Cardiac muscle cell (in vitro differentiated cells and primary cell): ENCODE measurements around the gene CNTNAP2. TPM values are rescaled to one million over a fixed set of nuclear protein-coding genes. Genes with fewer than 3 reads are reported as not detected.

Source experiments
- DNase-seq, 2 donors: peaks; one replicate each; pipeline versions ENCODE4 v3.0.0 to v3.0.0-alpha.2; 2010 to 2017; ENCODE audit warnings: low read depth in 1 of 2, low spot score in 1 of 2
- H3K27ac ChIP-seq: fragments of 200-600 bp; sonication (generic); 2 replicates; pipeline ENCODE4 v1.5.1; 2016
- H3K27me3 ChIP-seq: fragments of 200-600 bp; sonication (generic); 2 replicates; pipeline ENCODE4 v1.6.0; 2016; ENCODE audit warnings: control low read depth
- H3K36me3 ChIP-seq: fragments of 200-600 bp; sonication (generic); 2 replicates; pipeline ENCODE4 v1.5.1; 2016; ENCODE audit warnings: control low read depth
- H3K4me1 ChIP-seq: fragments of 200-600 bp; sonication (generic); 2 replicates; pipeline ENCODE4 v1.8.1; 2017; ENCODE audit warnings: low read depth, mild to moderate bottlenecking, mixed run types
- H3K4me3 ChIP-seq: fragments of 200-600 bp; sonication (generic); 2 replicates; pipeline ENCODE4 v1.5.1; 2016; ENCODE audit warnings: mild to moderate bottlenecking
- H3K9me3 ChIP-seq: fragments of 200-600 bp; sonication (generic); 2 replicates; pipeline ENCODE4 v1.5.1; 2017; ENCODE audit warnings: low read depth, mild to moderate bottlenecking, control low read depth
- polyA plus RNA-seq: library from polyadenylated mRNA; unstranded; fragments of >200 nt; fragmentation: Nextera tagmentation; extraction: Ambion mirVana; gene quantifications from 2 replicates; pipeline ENCODE4 v1.2.1, GENCODE V29; 2016
- total RNA-seq: library from RNA; depleted of rRNA; stranded (reverse); fragments of >200 nt; gene quantifications from 2 replicates; pipeline ENCODE4 v1.2.3, GENCODE V29; 2016
- TF ChIP-seq, protein P1 (sequence below): IDR thresholded peaks from 2 replicates; pipeline ENCODE4 v1.5.1; 2012; ENCODE audit warnings: low read depth, mild to moderate bottlenecking, low read length

The CNTNAP2 gene
- total and polyA plus RNA-seq, 2 experiments from 2014 or later: 4.8 to 5.1 TPM

GRCh38 chr7:147251751-147252325, 1135.2 kb downstream of the CNTNAP2 start:
- H3K4me3 ChIP-seq: no peak overlapping the region
- TF ChIP-seq, protein P1, sequence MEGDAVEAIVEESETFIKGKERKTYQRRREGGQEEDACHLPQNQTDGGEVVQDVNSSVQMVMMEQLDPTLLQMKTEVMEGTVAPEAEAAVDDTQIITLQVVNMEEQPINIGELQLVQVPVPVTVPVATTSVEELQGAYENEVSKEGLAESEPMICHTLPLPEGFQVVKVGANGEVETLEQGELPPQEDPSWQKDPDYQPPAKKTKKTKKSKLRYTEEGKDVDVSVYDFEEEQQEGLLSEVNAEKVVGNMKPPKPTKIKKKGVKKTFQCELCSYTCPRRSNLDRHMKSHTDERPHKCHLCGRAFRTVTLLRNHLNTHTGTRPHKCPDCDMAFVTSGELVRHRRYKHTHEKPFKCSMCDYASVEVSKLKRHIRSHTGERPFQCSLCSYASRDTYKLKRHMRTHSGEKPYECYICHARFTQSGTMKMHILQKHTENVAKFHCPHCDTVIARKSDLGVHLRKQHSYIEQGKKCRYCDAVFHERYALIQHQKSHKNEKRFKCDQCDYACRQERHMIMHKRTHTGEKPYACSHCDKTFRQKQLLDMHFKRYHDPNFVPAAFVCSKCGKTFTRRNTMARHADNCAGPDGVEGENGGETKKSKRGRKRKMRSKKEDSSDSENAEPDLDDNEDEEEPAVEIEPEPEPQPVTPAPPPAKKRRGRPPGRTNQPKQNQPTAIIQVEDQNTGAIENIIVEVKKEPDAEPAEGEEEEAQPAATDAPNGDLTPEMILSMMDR: no peak
- H3K36me3 ChIP-seq: no peaks in the 10 kb centered on the region
- H3K27ac ChIP-seq: no peak overlapping the region
- DNase-seq: no peak
- no peaks in the 10 kb centered on the region for H3K9me3 ChIP-seq
- H3K27me3 ChIP-seq: no peaks in the 10 kb centered on the region
- H3K4me1 ChIP-seq: no peaks in the 10 kb centered on the region

GRCh38 chr7:147261693-147262092, 1145.1 kb downstream of the CNTNAP2 start:
- Histone ChIP-seq H3K36me3 (no peaks in the 10 kb centered on the region), H3K9me3 (no peaks in the 10 kb centered on the region), H3K27ac (no peak overlapping the region), H3K27me3 (no peaks in the 10 kb centered on the region), H3K4me1 (no peaks in the 10 kb centered on the region), H3K4me3 (no peak overlapping the region)
- no peak for DNase-seq
- TF ChIP-seq, protein P1: no peak

- Histone ChIP-seq H3K36me3 (no peaks in the 10 kb centered on the region), H3K4me1 (no peaks in the 10 kb centered on the region), H3K4me3 (no peak overlapping the region), H3K9me3 (no peaks in the 10 kb centered on the region), H3K27me3 (no peaks in the 10 kb centered on the region), H3K27ac (no peak overlapping the region)
- no peak for DNase-seq
- TF ChIP-seq, protein P1: no peak
Observed at GRCh38 chr7:147265528-147265927, 1148.9 kb downstream of the CNTNAP2 start.

DNA sequence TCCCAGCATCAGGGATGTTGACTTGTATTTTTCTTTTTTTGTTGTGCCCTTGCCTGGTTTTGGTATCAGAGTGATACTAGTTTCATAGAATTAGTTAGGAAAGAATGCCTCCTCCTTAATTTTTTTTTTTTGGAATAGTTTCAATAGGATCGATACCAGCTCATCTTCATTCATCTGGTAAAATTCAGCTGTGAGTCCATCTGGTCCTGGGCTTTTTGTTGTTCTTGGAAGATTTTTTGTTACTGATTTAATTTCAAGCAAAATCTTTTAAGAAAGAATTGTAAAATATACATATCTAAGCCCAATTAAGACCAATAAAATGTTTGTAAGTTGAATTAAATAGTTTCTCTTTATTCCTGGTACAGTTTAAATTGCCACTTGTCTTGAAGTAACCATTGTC, 1159.5 kb downstream of the CNTNAP2 start:
- no peak for DNase-seq
- Histone ChIP-seq H3K9me3 (no peaks in the 10 kb centered on the region), H3K27me3 (no peaks in the 10 kb centered on the region), H3K27ac (no peak overlapping the region), H3K36me3 (no peaks in the 10 kb centered on the region), H3K4me1 (no peaks in the 10 kb centered on the region), H3K4me3 (no peak overlapping the region)
- TF ChIP-seq, protein P1: no peak

DNA sequence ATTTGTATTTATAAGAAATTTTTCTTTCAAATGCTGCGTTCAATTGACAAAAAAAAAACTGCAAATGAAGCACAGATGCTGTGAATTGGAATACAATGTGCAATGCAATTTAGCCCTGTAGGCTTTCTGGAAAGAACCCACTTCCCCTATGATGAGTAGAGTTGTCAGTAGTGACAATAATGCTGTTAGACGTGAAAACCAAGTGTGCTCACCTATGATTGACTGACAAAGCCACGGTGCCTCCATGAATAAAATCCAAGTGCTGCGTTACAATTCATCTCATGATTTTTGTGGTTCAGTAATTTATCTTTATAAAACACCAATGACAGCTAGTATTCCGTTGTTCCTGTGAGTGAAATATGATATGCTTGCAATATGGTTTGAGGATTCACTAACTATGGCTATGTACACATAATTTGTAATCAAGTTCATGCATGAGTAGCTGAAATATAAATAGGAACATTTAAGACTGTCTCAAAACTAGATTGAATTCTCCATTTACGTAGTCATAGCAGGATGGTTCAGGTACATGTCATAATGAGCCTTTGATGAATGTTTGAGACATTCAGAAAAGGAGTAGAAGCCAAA, 1160.3 kb downstream of the CNTNAP2 start:
- H3K4me1 ChIP-seq: no peaks in the 10 kb centered on the region
- DNase-seq: no peak
- TF ChIP-seq, protein P1: no peak

More for the DNA sequence above, 1160.3 kb downstream of the CNTNAP2 start:
- no peaks in the 10 kb centered on the region for H3K36me3 ChIP-seq
- no peak overlapping the region for H3K27ac ChIP-seq
- H3K4me3 ChIP-seq: no peak overlapping the region
- H3K27me3 ChIP-seq: no peaks in the 10 kb centered on the region
- H3K9me3 ChIP-seq: no peaks in the 10 kb centered on the region
